Measurements from ENCODE around the gene CLTB. TPM values are rescaled to one million over a fixed set of nuclear protein-coding genes. Genes with fewer than 3 reads are reported as not detected.

CLTB gene
- total and polyA plus RNA-seq, 2 of the 13 experiments (the other 11 are each of a cell fraction or from before 2014, with no cell fraction given) = 23.3 to 33.8 TPM

GRCh38 chr5:176429972-176430371, 13.6 kb upstream of the CLTB start (continued):
- TF ChIP-seq GATAD1 (CRISPR knock-in tag; IDR thresholded peaks at IDR 0.05) = no peak
- no peak for TF ChIP-seq ATF1 (CRISPR knock-in tag; IDR thresholded peaks at IDR 0.05)
- peak; percentile 66; the same call in 1 of the 2 replicates for TF ChIP-seq ZNF362 (CRISPR knock-in tag; IDR thresholded peaks at IDR 0.05; ENCODE audit: borderline replicate concordance)
- TF ChIP-seq PHF21A (CRISPR knock-in tag; IDR thresholded peaks at IDR 0.05) = no peak
- TF ChIP-seq ZNF20 (CRISPR knock-in tag; IDR thresholded peaks at IDR 0.05) = no peak
- TF ChIP-seq YEATS4 (CRISPR knock-in tag; IDR thresholded peaks at IDR 0.05; ENCODE audit: borderline replicate concordance) = no peak
- no peak for TF ChIP-seq TEAD3 (CRISPR knock-in tag; optimal IDR thresholded peaks at IDR 0.05; ENCODE audit: borderline replicate concordance)
- TF ChIP-seq ZNF484 (CRISPR knock-in tag; IDR thresholded peaks at IDR 0.05; ENCODE audit: borderline replicate concordance, low read depth) = no peak
- TF ChIP-seq CC2D1A (CRISPR knock-in tag; IDR thresholded peaks at IDR 0.05) = no peak
- TF ChIP-seq YY1 (IDR thresholded peaks at IDR 0.05; ENCODE audit: insufficient read depth, insufficient replicate concordance, low read depth, low read length) = no peak
- TF ChIP-seq ZNF580 (CRISPR knock-in tag; IDR thresholded peaks at IDR 0.05; ENCODE audit: borderline replicate concordance, low read depth) = no peak
- 0 out of 2 replicates have a peak, but pooled peaks have one; percentile 25 for TF ChIP-seq ZBTB7B (CRISPR knock-in tag; IDR thresholded peaks at IDR 0.05)
- no peak for TF ChIP-seq NFYC (CRISPR knock-in tag; IDR thresholded peaks at IDR 0.05)
- TF ChIP-seq ASH2L (IDR thresholded peaks at IDR 0.05; ENCODE audit: insufficient read length, low read depth, low read length) = no peak
- no peak for TF ChIP-seq IKZF4 (CRISPR knock-in tag; IDR thresholded peaks at IDR 0.05; ENCODE audit: borderline replicate concordance, low read depth, not compliant biosample characterization)
- no peak for TF ChIP-seq MNT (IDR thresholded peaks at IDR 0.05)

Measured in HepG2 (cell line).